Measurements from ENCODE around the gene FBXL20. TPM values are rescaled to one million over a fixed set of nuclear protein-coding genes. Genes with fewer than 3 reads are reported as not detected.

FBXL20 gene
- total RNA-seq, 1 experiment from 2014 or later = 20.2 TPM

- no peak overlapping the region for H2AFZ ChIP-seq
- H4K20me1 ChIP-seq (ENCODE audit: insufficient read depth) = no peaks in the 10 kb centered on the region
- intact Hi-C loops (cut with micrococcal nuclease; ENCODE audit: unreplicated experiment) = no loop called here
- H3K79me2 ChIP-seq (ENCODE audit: low read depth) = no peaks in the 10 kb centered on the region
- BruUV-seq (replicated peaks) = no TSS peak
- no peaks in the 10 kb centered on the region for H3K9me2 ChIP-seq (ENCODE audit: insufficient read depth)
- H3K27me3 ChIP-seq (ENCODE audit: insufficient read depth, low read depth) = no peaks in the 10 kb centered on the region
- TF ChIP-seq CTCF (conservative IDR thresholded peaks at IDR 0.05) (no peak), EZH2 (IDR thresholded peaks at IDR 0.05; ENCODE audit: low read depth) (no peak)
- no peak overlapping the region for H3K4me2 ChIP-seq
- no peak for DNase-seq
- no peaks in the 10 kb centered on the region for H3K36me3 ChIP-seq (ENCODE audit: low read depth)
- H3K27ac ChIP-seq = no peak overlapping the region
- no peaks in the 10 kb centered on the region for H3F3A ChIP-seq (ENCODE audit: insufficient read depth, low read depth)
- POLR2A ChIA-PET (ENCODE audit: unreplicated experiment) = no interaction called here
- no peaks in the 10 kb centered on the region for H3K4me1 ChIP-seq (replicated peaks; ENCODE audit: insufficient read depth)
- CTCF ChIA-PET = no interaction called here
- H3K4me3 ChIP-seq = no peak overlapping the region
- H3K9me3 ChIP-seq (ENCODE audit: insufficient read depth, low read depth) = no peaks in the 10 kb centered on the region
Measured at GRCh38 chr17:39325528-39326240, 75.7 kb downstream of the FBXL20 start.

GRCh38 chr17:39318636-39319035, 82.8 kb downstream of the FBXL20 start:
- H3K9me2 ChIP-seq (ENCODE audit: insufficient read depth) = no peaks in the 10 kb centered on the region
- POLR2A ChIA-PET (ENCODE audit: unreplicated experiment) = no interaction called here
- H3K4me1 ChIP-seq (replicated peaks; ENCODE audit: insufficient read depth) = no peaks in the 10 kb centered on the region
- no TSS peak for BruUV-seq (replicated peaks)
- DNase-seq = no peak
- no peaks in the 10 kb centered on the region for H3K36me3 ChIP-seq (ENCODE audit: low read depth)
- H3K27ac ChIP-seq = no peak overlapping the region
- H4K20me1 ChIP-seq (ENCODE audit: insufficient read depth) = no peaks in the 10 kb centered on the region
- H2AFZ ChIP-seq = no peak overlapping the region
- H3K27me3 ChIP-seq (ENCODE audit: insufficient read depth, low read depth) = no peaks in the 10 kb centered on the region
- H3K9me3 ChIP-seq (ENCODE audit: insufficient read depth, low read depth) = no peaks in the 10 kb centered on the region
- intact Hi-C loops (cut with micrococcal nuclease; ENCODE audit: unreplicated experiment) = no loop called here
- TF ChIP-seq EZH2 (IDR thresholded peaks at IDR 0.05; ENCODE audit: low read depth) (no peak), CTCF (conservative IDR thresholded peaks at IDR 0.05) (no peak)
- no peak overlapping the region for H3K4me3 ChIP-seq
- H3F3A ChIP-seq (ENCODE audit: insufficient read depth, low read depth) = no peaks in the 10 kb centered on the region
- no peaks in the 10 kb centered on the region for H3K79me2 ChIP-seq (ENCODE audit: low read depth)
- no peak overlapping the region for H3K4me2 ChIP-seq
- CTCF ChIA-PET = no interaction called here

- Histone ChIP-seq H3F3A (ENCODE audit: insufficient read depth, low read depth) (no peaks in the 10 kb centered on the region), H3K4me2 (no peak overlapping the region), H3K4me1 (replicated peaks; ENCODE audit: insufficient read depth) (no peaks in the 10 kb centered on the region), H3K9me3 (ENCODE audit: insufficient read depth, low read depth) (no peaks in the 10 kb centered on the region), H3K36me3 (ENCODE audit: low read depth) (no peaks in the 10 kb centered on the region), H3K4me3 (no peak overlapping the region), H3K27ac (no peak overlapping the region), H3K9me2 (ENCODE audit: insufficient read depth) (no peaks in the 10 kb centered on the region), H3K27me3 (ENCODE audit: insufficient read depth, low read depth) (no peaks in the 10 kb centered on the region), H3K79me2 (ENCODE audit: low read depth) (no peaks in the 10 kb centered on the region), H4K20me1 (ENCODE audit: insufficient read depth) (no peaks in the 10 kb centered on the region), H2AFZ (no peak overlapping the region)
- DNase-seq = no peak
- POLR2A ChIA-PET (ENCODE audit: unreplicated experiment) = no interaction called here
- TF ChIP-seq EZH2 (IDR thresholded peaks at IDR 0.05; ENCODE audit: low read depth) (no peak), CTCF (conservative IDR thresholded peaks at IDR 0.05) (no peak)
- intact Hi-C loops (cut with micrococcal nuclease; ENCODE audit: unreplicated experiment) = no loop called here
- BruUV-seq (replicated peaks) = no TSS peak
- CTCF ChIA-PET = no interaction called here
Measured at GRCh38 chr17:39306509-39307212, 94.8 kb downstream of the FBXL20 start.
